Activated CD8-positive, alpha-beta T cell treated with anti-CD3 and anti-CD28 coated beads for 36 hours (primary cell): Measurements from ENCODE around the gene ZNF189. TPM values are rescaled to one million over a fixed set of nuclear protein-coding genes. Genes with fewer than 3 reads are reported as not detected.

ENCODE experiments used
- ATAC-seq: fragments of 200-7000 bp; cut with Tn5 transposase; one replicate; pipeline ENCODE4 v1.10.0; 2021; ENCODE audit warnings: mild to moderate bottlenecking, moderate library complexity
- CTCF ChIA-PET: fragments of 350-600 bp; sonication (Branson Sonifier 250); formaldehyde crosslinking; loops from one replicate; lab custom pipeline; 2021; ENCODE audit warnings: antibody characterized with exemption; lab: Charles Lee
- POLR2A ChIA-PET: fragments of 350-600 bp; sonication (Branson Sonifier 250); formaldehyde crosslinking; loops from one replicate; lab custom pipeline; 2021; ENCODE audit warnings: antibody characterized with exemption; lab: Charles Lee
- DNase-seq: peaks from one replicate; pipeline ENCODE4 v3.0.0-alpha.2; 2020
- H3K27ac Mint-ChIP-seq: one replicate; pipeline ENCODE4 v1.8.0; 2021; ENCODE audit warnings: mild to moderate bottlenecking, mixed read lengths
- H3K27me3 Mint-ChIP-seq: one replicate; pipeline ENCODE4 v1.8.0; 2021; ENCODE audit warnings: mixed read lengths
- H3K36me3 Mint-ChIP-seq: one replicate; pipeline ENCODE4 v1.8.0; 2021; ENCODE audit warnings: low read depth, mixed read lengths
- H3K4me1 Mint-ChIP-seq: one replicate; pipeline ENCODE4 v1.8.0; 2021; ENCODE audit warnings: low read depth, mixed read lengths
- H3K4me3 Mint-ChIP-seq: one replicate; pipeline ENCODE4 v1.8.0; 2021; ENCODE audit warnings: mild to moderate bottlenecking, moderate library complexity, mixed read lengths
- H3K9me3 Mint-ChIP-seq: one replicate; pipeline ENCODE4 v1.8.0; 2021; ENCODE audit warnings: mixed read lengths
- intact Hi-C: fragments of 100-400 bp; cut with micrococcal nuclease; formaldehyde crosslinking; loops from one replicate; pipeline ENCODE4 v1.10.0; 2022
- total RNA-seq, 2 experiments: library from RNA; stranded (reverse); gene quantifications; one replicate each; pipeline ENCODE4 v1.2.3, GENCODE V29; 2021
- TF ChIP-seq, protein P1 (sequence below): fragments of 200-600 bp; IDR thresholded peaks from one replicate; pipeline ENCODE4 v1.8.0; 2022; ENCODE audit warnings: antibody characterized with exemption, mild to moderate bottlenecking

Gene ZNF189
- total RNA-seq, 2 experiments from 2014 or later: 6.7 to 8.3 TPM

GRCh38 chr9:101398930-101399642 is 435 bp downstream of the ZNF189 start:
- ATAC-seq: no peak
- H3K4me1 Mint-ChIP-seq: peaks cover 61% of the 10 kb centered on the region
- H3K4me3 Mint-ChIP-seq: peak overlapping the region; percentile 99
- CTCF ChIA-PET: interaction anchor here (1.1 to 2.2 kb wide), 4 partner anchors 10 to 131 kb away, joined by 3 to 16 read pairs (median 4); no protein-coding TSS in a partner anchor
- H3K9me3 Mint-ChIP-seq: peaks cover 19% of the 10 kb centered on the region
- no peaks in the 10 kb centered on the region for H3K27me3 Mint-ChIP-seq
- DNase-seq: peak; percentile 15
- intact Hi-C loops: loop anchor here (5.0 kb wide), 1 partner anchor 133 kb away; the partner anchor contains the start of gene RNF20
- POLR2A ChIA-PET: interaction anchor here (1.2 to 3.0 kb wide), 4 partner anchors 8 to 138 kb away, joined by 3 to 13 read pairs (median 8); partner anchors contain the start of gene RNF20
- TF ChIP-seq, protein P1, sequence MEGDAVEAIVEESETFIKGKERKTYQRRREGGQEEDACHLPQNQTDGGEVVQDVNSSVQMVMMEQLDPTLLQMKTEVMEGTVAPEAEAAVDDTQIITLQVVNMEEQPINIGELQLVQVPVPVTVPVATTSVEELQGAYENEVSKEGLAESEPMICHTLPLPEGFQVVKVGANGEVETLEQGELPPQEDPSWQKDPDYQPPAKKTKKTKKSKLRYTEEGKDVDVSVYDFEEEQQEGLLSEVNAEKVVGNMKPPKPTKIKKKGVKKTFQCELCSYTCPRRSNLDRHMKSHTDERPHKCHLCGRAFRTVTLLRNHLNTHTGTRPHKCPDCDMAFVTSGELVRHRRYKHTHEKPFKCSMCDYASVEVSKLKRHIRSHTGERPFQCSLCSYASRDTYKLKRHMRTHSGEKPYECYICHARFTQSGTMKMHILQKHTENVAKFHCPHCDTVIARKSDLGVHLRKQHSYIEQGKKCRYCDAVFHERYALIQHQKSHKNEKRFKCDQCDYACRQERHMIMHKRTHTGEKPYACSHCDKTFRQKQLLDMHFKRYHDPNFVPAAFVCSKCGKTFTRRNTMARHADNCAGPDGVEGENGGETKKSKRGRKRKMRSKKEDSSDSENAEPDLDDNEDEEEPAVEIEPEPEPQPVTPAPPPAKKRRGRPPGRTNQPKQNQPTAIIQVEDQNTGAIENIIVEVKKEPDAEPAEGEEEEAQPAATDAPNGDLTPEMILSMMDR: no peak
- H3K36me3 Mint-ChIP-seq: peaks cover 76% of the 10 kb centered on the region
- H3K27ac Mint-ChIP-seq: peak overlapping the region; percentile 100

GRCh38 chr9:101399643-101399970 is 956 bp downstream of the ZNF189 start:
- peaks cover 17% of the 10 kb centered on the region for H3K9me3 Mint-ChIP-seq
- intact Hi-C loops: loop anchor here (5.0 kb wide), 1 partner anchor 133 kb away; the partner anchor contains the start of gene RNF20
- H3K4me3 Mint-ChIP-seq: peak overlapping the region; percentile 99
- peaks cover 75% of the 10 kb centered on the region for H3K36me3 Mint-ChIP-seq
- H3K27ac Mint-ChIP-seq: peak overlapping the region; percentile 100
- H3K27me3 Mint-ChIP-seq: no peaks in the 10 kb centered on the region
- peaks cover 56% of the 10 kb centered on the region for H3K4me1 Mint-ChIP-seq
- no peak for DNase-seq
- no peak for ATAC-seq
- ChIA-PET POLR2A (interaction anchor here (1.3 to 3.0 kb wide), 3 partner anchors 10 to 138 kb away, joined by 3 to 13 read pairs (median 9); partner anchors contain the start of gene RNF20), CTCF (interaction anchor here (0.9 to 1.0 kb wide), 2 partner anchors 11 to 50 kb away, joined by 4 to 5 read pairs; no protein-coding TSS in a partner anchor)
- TF ChIP-seq, protein P1: no peak

- Mint-ChIP-seq H3K4me1 (peaks cover 52% of the 10 kb centered on the region), H3K36me3 (peaks cover 75% of the 10 kb centered on the region), H3K4me3 (peak overlapping the region; percentile 99), H3K9me3 (peaks cover 20% of the 10 kb centered on the region), H3K27me3 (no peaks in the 10 kb centered on the region), H3K27ac (peak overlapping the region; percentile 43)
- ChIA-PET CTCF (interaction anchor here (0.9 to 1.0 kb wide), 2 partner anchors 12 to 49 kb away, joined by 4 to 5 read pairs; no protein-coding TSS in a partner anchor), POLR2A (interaction anchor here (1.3 to 3.0 kb wide), 3 partner anchors 9 to 137 kb away, joined by 3 to 13 read pairs (median 9); partner anchors contain the start of gene RNF20)
- ATAC-seq (no peak), DNase-seq (no peak)
- intact Hi-C loops: no loop called here
- TF ChIP-seq, protein P1: no peak
These were observed 1.5 kb downstream of the ZNF189 start for GRCh38 chr9:101400120-101400519.

DNA sequence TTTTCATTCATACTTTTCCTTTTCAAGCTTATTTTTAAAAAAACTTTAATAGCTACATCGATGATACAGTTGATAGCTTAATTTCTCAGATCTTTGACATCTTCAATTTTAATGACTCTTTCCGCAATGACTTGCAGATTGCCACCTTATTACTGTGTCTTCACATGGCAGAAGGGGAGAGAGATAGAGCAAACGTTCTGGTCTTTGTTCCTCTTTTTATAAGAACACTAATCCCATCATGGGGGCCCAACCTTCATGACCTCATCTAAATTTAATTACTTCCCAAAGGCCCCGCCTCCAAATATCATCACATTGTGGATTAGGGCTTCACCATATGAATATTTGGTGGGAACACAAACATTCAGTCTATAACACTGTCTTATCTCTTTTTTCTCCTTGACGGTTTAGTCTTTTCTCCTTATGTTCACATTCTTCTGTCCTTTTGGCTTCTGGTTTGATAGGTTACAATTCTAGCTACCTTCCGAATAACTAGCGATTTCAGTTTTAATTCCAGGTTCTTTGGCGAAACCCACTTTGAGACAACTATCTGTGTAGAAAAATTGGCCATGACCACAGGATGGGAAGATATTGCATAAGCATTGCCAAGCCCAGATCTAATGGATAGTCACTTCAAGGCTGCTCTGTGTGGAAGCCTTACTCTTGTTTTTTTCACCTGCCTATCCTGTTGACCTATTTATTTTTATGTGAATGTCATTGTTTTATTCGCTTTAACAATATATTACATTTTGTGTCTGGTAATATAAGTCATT is 5.0 kb downstream of the ZNF189 start:
- no peak for DNase-seq
- no peak for ATAC-seq
- Mint-ChIP-seq H3K4me3 (no peak overlapping the region), H3K27ac (no peak overlapping the region), H3K36me3 (peaks cover 83% of the 10 kb centered on the region), H3K27me3 (no peaks in the 10 kb centered on the region), H3K9me3 (peaks cover 47% of the 10 kb centered on the region), H3K4me1 (peaks cover 34% of the 10 kb centered on the region)
- intact Hi-C loops: no loop called here
- CTCF ChIA-PET: interaction anchor here (0.9 kb wide), 1 partner anchor 22 kb away, joined by 3 read pairs; no protein-coding TSS in a partner anchor
- TF ChIP-seq, protein P1: no peak
- POLR2A ChIA-PET: interaction anchor here (0.6 to 1.0 kb wide), 2 partner anchors 15 to 107 kb away, joined by 3 to 4 read pairs; no protein-coding TSS in a partner anchor
